Endothelial cell of umbilical vein (primary cell): Measurements from ENCODE around the gene PLCH1. TPM values are rescaled to one million over a fixed set of nuclear protein-coding genes. Genes with fewer than 3 reads are reported as not detected.

Experiments used
- BruUV-seq: library from RNA; stranded (reverse); fragments of 400-500 nt; replicated peaks from 2 replicates; lab custom pipeline; 2021; lab: Mats Ljungman, UMichigan
- CTCF ChIA-PET: fragments of 300-600, 350-600 bp; sonication (Branson Sonifier 250); formaldehyde crosslinking; loops from one replicate; lab custom pipeline; 2021; ENCODE audit warnings: antibody characterized with exemption, inconsistent platforms; lab: Charles Lee
- POLR2A ChIA-PET: fragments of 300-600, 350-600 bp; sonication (Branson Sonifier 250); formaldehyde crosslinking; loops from one replicate; lab custom pipeline; 2021; ENCODE audit warnings: antibody characterized with exemption, inconsistent platforms; lab: Charles Lee
- DNase-seq: peaks from one replicate; pipeline ENCODE4 v3.0.0-alpha.2; 2011; ENCODE audit warnings: low read depth, low spot score
- FAIRE-seq: peaks from 2 replicates; lab custom pipeline; 2011; peaks lifted over from hg19 to GRCh38; lab: Jason Lieb, UNC
- H2AFZ ChIP-seq: 2 replicates; pipeline ENCODE4 v1.6.0; 2012; ENCODE audit warnings: low read depth, low read length, control low read depth, inconsistent platforms
- H3K27ac ChIP-seq: 2 replicates; pipeline ENCODE4 v1.5.1; 2011; ENCODE audit warnings: low read depth, mild to moderate bottlenecking, control low read depth, low read length, moderate library complexity; ENCODE audit not compliant: insufficient read depth
- H3K27me3 ChIP-seq, 2 experiments: 2 replicates each; pipeline versions ENCODE4 v1.6.0 to v1.6.1; 2011; ENCODE audit warnings: low read length in 2 of 2, mixed read lengths in 1 of 2; ENCODE audit not compliant: control insufficient read depth in 2 of 2, insufficient read depth in 2 of 2
- H3K36me3 ChIP-seq, 2 experiments: 2 replicates in 1 of 2; 3 replicates in 1 of 2; pipeline ENCODE4 v1.5.1; 2011; ENCODE audit warnings: low read length in 2 of 2, mild to moderate bottlenecking in 1 of 2, moderate library complexity in 1 of 2; ENCODE audit not compliant: control insufficient read depth in 2 of 2, insufficient read depth in 2 of 2; ENCODE audit errors: extremely low read depth in 1 of 2
- H3K4me1 ChIP-seq: 3 replicates; pipeline ENCODE4 v1.5.1; 2011; ENCODE audit warnings: mild to moderate bottlenecking, low read length; ENCODE audit not compliant: control insufficient read depth, insufficient read depth; ENCODE audit errors: extremely low read depth
- H3K4me2 ChIP-seq: 2 replicates; pipeline ENCODE4 v1.6.1; 2011; ENCODE audit warnings: low read length, control low read depth, mixed read lengths; ENCODE audit not compliant: insufficient read depth
- H3K4me3 ChIP-seq, 3 experiments: fragments of 200-600 bp in 1 of 3; sonication (generic), shearing (Covaris generic) in 1 of 3; replicated peaks in 1 of 3; 2 replicates each; pipeline ENCODE4 v1.5.1; 2011 to 2016; ENCODE audit warnings: control low read depth in 3 of 3, low read length in 3 of 3, mild to moderate bottlenecking in 2 of 3, inconsistent platforms in 1 of 3, low read depth in 1 of 3, moderate library complexity in 1 of 3; ENCODE audit not compliant: insufficient read depth in 1 of 3
- H3K79me2 ChIP-seq: 2 replicates; pipeline ENCODE4 v1.6.0; 2012; ENCODE audit warnings: low read length, inconsistent platforms; ENCODE audit not compliant: control insufficient read depth, insufficient read depth
- H3K9ac ChIP-seq: replicated peaks from 2 replicates; pipeline ENCODE3; 2011; ENCODE audit warnings: low read length, control low read depth; ENCODE audit not compliant: insufficient read depth; ENCODE audit errors: extremely low read depth
- H3K9me1 ChIP-seq: replicated peaks from 3 replicates; pipeline ENCODE4 v1.6.0; 2011; ENCODE audit warnings: mild to moderate bottlenecking, low read length; ENCODE audit not compliant: control insufficient read depth, insufficient read depth; ENCODE audit errors: extremely low read depth
- H3K9me3 ChIP-seq: replicated peaks from 2 replicates; pipeline ENCODE4 v1.5.1; 2012; ENCODE audit warnings: low read length, inconsistent platforms; ENCODE audit not compliant: control insufficient read depth, insufficient read depth
- H4K20me1 ChIP-seq: replicated peaks from 2 replicates; pipeline ENCODE3; 2011; ENCODE audit warnings: mild to moderate bottlenecking, low read length; ENCODE audit not compliant: control insufficient read depth, insufficient read depth; ENCODE audit errors: extremely low read depth
- CTCF ChIP-seq, 2 donors: IDR thresholded peaks; 1 replicate in 1 of 2; 2 replicates in 1 of 2; pipeline ENCODE4 v1.5.1; 2011; ENCODE audit warnings: low read length in 2 of 2, mild to moderate bottlenecking in 2 of 2, moderate library complexity in 2 of 2, control low read depth in 1 of 2, inconsistent platforms in 1 of 2, low read depth in 1 of 2; ENCODE audit not compliant: insufficient read depth in 1 of 2; ENCODE audit errors: extremely low read depth in 1 of 2
- EZH2 ChIP-seq: IDR thresholded peaks from 2 replicates; pipeline ENCODE4 v1.6.1; 2012; ENCODE audit warnings: borderline replicate concordance, low read depth, mild to moderate bottlenecking, moderate library complexity, low read length, inconsistent platforms; ENCODE audit not compliant: severe bottlenecking
- FOS ChIP-seq: IDR thresholded peaks from 2 replicates; pipeline ENCODE4 v1.6.1; 2011; ENCODE audit warnings: mild to moderate bottlenecking, low read length, moderate library complexity, borderline replicate concordance; ENCODE audit not compliant: insufficient read depth
- GATA2 ChIP-seq: IDR thresholded peaks from 2 replicates; pipeline ENCODE4 v1.7.0; 2011; ENCODE audit warnings: low read depth, mild to moderate bottlenecking, moderate library complexity, mixed read lengths, low read length; ENCODE audit not compliant: insufficient read length, insufficient read depth
- JUN ChIP-seq: IDR thresholded peaks from 2 replicates; pipeline ENCODE4 v1.6.1; 2011; ENCODE audit warnings: borderline replicate concordance, low read depth; ENCODE audit not compliant: insufficient read length, insufficient read depth
- MAX ChIP-seq: IDR thresholded peaks from 2 replicates; pipeline ENCODE4 v1.6.1; 2011; ENCODE audit not compliant: insufficient read depth, insufficient read length
- MYC ChIP-seq: IDR thresholded peaks from one replicate; pipeline ENCODE4 v1.6.1; 2011; ENCODE audit warnings: mild to moderate bottlenecking, low read depth, low read length
- POLR2A ChIP-seq: IDR thresholded peaks from 2 replicates; pipeline ENCODE4 v1.6.1; 2012; ENCODE audit warnings: low read depth, mild to moderate bottlenecking, control low read depth, low read length
- POLR2AphosphoS5 ChIP-seq: IDR thresholded peaks from 2 replicates; pipeline ENCODE4 v1.6.1; 2012; ENCODE audit warnings: low read depth, mild to moderate bottlenecking, control low read depth, low read length, moderate library complexity; ENCODE audit not compliant: insufficient read depth
- dilution Hi-C: fragments of 300-500 bp; cut with MboI; formaldehyde crosslinking; loops from one replicate; pipeline ENCODE4 v1.15.0; 2019; ENCODE audit warnings: low sequenced_read_pairs; ENCODE audit not compliant: extremely low pct_ligation_motif_present
- intact Hi-C: fragments of 100-400 bp; cut with micrococcal nuclease; formaldehyde crosslinking; loops from one replicate; pipeline ENCODE4 v1.10.0; 2022
- polyA plus RNA-seq, 4 experiments: library from polyadenylated mRNA; depleted of rRNA in 3 of 4; stranded (reverse) in 3 of 4; unstranded in 1 of 4; fragments of >200 nt; gene quantifications; 2 replicates each; pipeline versions ENCODE4 v1.2.1 to v1.2.3, GENCODE V29; 2011 to 2012; ENCODE audit warnings: missing spikeins in 1 of 4
- total RNA-seq: library from RNA; stranded (reverse); gene quantifications from 2 replicates; pipeline ENCODE4 v1.2.3, GENCODE V29; 2021

The PLCH1 gene
- total and polyA plus RNA-seq, 2 donors (not counting 3 experiments of a cell fraction or from before 2014, with no cell fraction given), result 0.03 TPM; not detected in 1

- Histone ChIP-seq H2AFZ (no peak overlapping the region), H3K9me3 (no peaks in the 10 kb centered on the region), H3K36me3 (no peaks in the 10 kb centered on the region), H3K4me1 (no peaks in the 10 kb centered on the region), H3K9me1 (no peaks in the 10 kb centered on the region), H4K20me1 (no peaks in the 10 kb centered on the region), H3K4me2 (no peak overlapping the region), H3K27ac (no peak overlapping the region), H3K9ac (no peak overlapping the region), H3K27me3 (no peaks in the 10 kb centered on the region), H3K4me3 (no peak overlapping the region), H3K79me2 (no peaks in the 10 kb centered on the region)
- TF ChIP-seq JUN, result no peak
- dilution Hi-C loops (no loop called here), intact Hi-C loops (no loop called here)
- FAIRE-seq (no peak), DNase-seq (no peak)
- CTCF ChIA-PET, result no interaction called here
- POLR2A ChIA-PET, result no interaction called here
- no TSS peak for BruUV-seq
Observed at GRCh38 chr3:155369735-155370134, 375.1 kb downstream of the PLCH1 start.

DNA sequence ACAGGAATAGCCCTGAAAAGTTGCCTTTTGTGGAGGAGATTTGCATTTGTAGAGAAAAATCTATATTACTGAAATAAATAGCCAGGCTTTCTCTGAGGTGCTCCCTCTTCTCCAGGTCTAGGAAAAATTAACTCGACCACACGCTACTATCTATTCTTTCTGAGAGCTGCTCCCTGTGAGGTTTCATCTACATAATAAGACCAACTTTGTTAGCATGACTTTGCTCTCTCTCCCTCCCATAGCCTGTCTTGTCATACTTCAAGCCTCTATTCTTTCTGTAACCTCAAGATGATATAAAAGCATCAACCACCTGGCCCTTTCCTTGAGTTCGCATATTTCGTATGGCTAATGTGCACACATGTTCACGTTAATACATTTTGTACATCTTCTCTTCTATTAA is 375.6 kb downstream of the PLCH1 start:
- no peak for FAIRE-seq
- no peaks in the 10 kb centered on the region for H3K27me3 ChIP-seq
- no peaks in the 10 kb centered on the region for H3K9me1 ChIP-seq
- no peak overlapping the region for H3K4me3 ChIP-seq
- H3K4me2 ChIP-seq, result no peak overlapping the region
- ChIA-PET CTCF (no interaction called here), POLR2A (no interaction called here)
- dilution Hi-C loops, result no loop called here
- no peak overlapping the region for H2AFZ ChIP-seq
- intact Hi-C loops, result no loop called here
- no peaks in the 10 kb centered on the region for H3K4me1 ChIP-seq
- no peaks in the 10 kb centered on the region for H4K20me1 ChIP-seq
- no peak overlapping the region for H3K9ac ChIP-seq
- no peak for DNase-seq
- H3K79me2 ChIP-seq, result no peaks in the 10 kb centered on the region
- H3K36me3 ChIP-seq, result no peaks in the 10 kb centered on the region
- no peaks in the 10 kb centered on the region for H3K9me3 ChIP-seq
- TF ChIP-seq POLR2A (no peak), FOS (no peak), EZH2 (no peak), MYC (no peak), JUN (no peak), GATA2 (no peak), POLR2AphosphoS5 (no peak), MAX (no peak), CTCF (IDR thresholded peaks at IDR 0.05; ENCODE audit: extremely low read depth in 1 of 2, insufficient read depth in 1 of 2, low read depth in 1 of 2, low read length in 2 of 2) (no peak)
- H3K27ac ChIP-seq, result no peak overlapping the region
- BruUV-seq, result no TSS peak
